HUES6 (cell line): ENCODE results near the gene RAB7B.

ENCODE experiments used
- H3K27ac ChIP-seq: 2 replicates; pipeline ENCODE4 v1.7.0; 2013; ENCODE audit warnings: low read depth, mild to moderate bottlenecking, low read length, inconsistent platforms
- H3K27me3 ChIP-seq: 2 replicates; pipeline ENCODE4 v1.6.1; 2013; ENCODE audit warnings: low read length; ENCODE audit not compliant: control insufficient read depth, insufficient read depth
- H3K36me3 ChIP-seq: 2 replicates; pipeline ENCODE4 v1.6.1; 2013; ENCODE audit warnings: low read length; ENCODE audit not compliant: control insufficient read depth, insufficient read depth
- H3K4me1 ChIP-seq: 2 replicates; pipeline ENCODE4 v1.6.1; 2013; ENCODE audit warnings: low read length; ENCODE audit not compliant: control insufficient read depth, insufficient read depth
- H3K4me3 ChIP-seq: 2 replicates; pipeline ENCODE4 v1.5.1; 2013; ENCODE audit warnings: low read depth, low read length
- H3K9ac ChIP-seq: one replicate; pipeline ENCODE4 v1.6.1; 2013; ENCODE audit warnings: mild to moderate bottlenecking, low read length
- H3K9me3 ChIP-seq: 2 replicates; pipeline ENCODE4 v1.6.1; 2013; ENCODE audit warnings: low read depth, low read length; ENCODE audit not compliant: control insufficient read depth, insufficient read depth

Gene RAB7B

GRCh38 chr1:205944525-205944924 lies 58.7 kb downstream of the RAB7B start:
- Histone ChIP-seq H3K9me3 (no peaks in the 10 kb centered on the region), H3K27me3 (no peaks in the 10 kb centered on the region; the same call in 1 of the 2 replicates), H3K36me3 (no peaks in the 10 kb centered on the region), H3K4me3 (no peak overlapping the region), H3K4me1 (peaks cover 25% of the 10 kb centered on the region), H3K9ac (no peak overlapping the region), H3K27ac (no peak overlapping the region)

GRCh38 chr1:205943245-205943644 lies 60.0 kb downstream of the RAB7B start, which contains the start of gene SLC26A9:
Gene SLC26A9, minus strand, starts transcription at chr1:205943456. Its CDS starts 7,636 bp downstream, at chr1:205935820.
- H3K4me3 ChIP-seq, result no peak within 1 kb of the TSS
- peaks cover 31% of the 10 kb centered on the region for H3K4me1 ChIP-seq
- H3K27me3 ChIP-seq, result no peaks in the 10 kb centered on the region; the same call in 1 of the 2 replicates
- H3K36me3 ChIP-seq, result no peaks in the 10 kb centered on the region
- no peak within 1 kb of the TSS for H3K27ac ChIP-seq
- no peak within 1 kb of the TSS for H3K9ac ChIP-seq
- no peaks in the 10 kb centered on the region for H3K9me3 ChIP-seq

- Histone ChIP-seq H3K4me1 (peaks cover 31% of the 10 kb centered on the region), H3K27ac (no peak overlapping the region), H3K4me3 (no peak overlapping the region), H3K9me3 (no peaks in the 10 kb centered on the region), H3K36me3 (no peaks in the 10 kb centered on the region), H3K9ac (no peak overlapping the region), H3K27me3 (no peaks in the 10 kb centered on the region; the same call in 1 of the 2 replicates)
Measured at GRCh38 chr1:205942631-205943159, 60.5 kb downstream of the RAB7B start.

GRCh38 chr1:205940710-205941109 lies 62.5 kb downstream of the RAB7B start:
- Histone ChIP-seq H3K27me3 (no peaks in the 10 kb centered on the region; the same call in 1 of the 2 replicates), H3K36me3 (no peaks in the 10 kb centered on the region), H3K9me3 (no peaks in the 10 kb centered on the region), H3K4me1 (peaks cover 31% of the 10 kb centered on the region), H3K27ac (no peak overlapping the region), H3K9ac (no peak overlapping the region), H3K4me3 (no peak overlapping the region)

- no peak overlapping the region for H3K27ac ChIP-seq
- no peak overlapping the region for H3K9ac ChIP-seq
- no peaks in the 10 kb centered on the region for H3K27me3 ChIP-seq
- H3K36me3 ChIP-seq, result no peaks in the 10 kb centered on the region
- no peak overlapping the region for H3K4me3 ChIP-seq
- H3K9me3 ChIP-seq, result no peaks in the 10 kb centered on the region
- H3K4me1 ChIP-seq, result peaks cover 31% of the 10 kb centered on the region
Measured at GRCh38 chr1:205939690-205940330, 63.4 kb downstream of the RAB7B start.

- no peaks in the 10 kb centered on the region for H3K9me3 ChIP-seq
- no peak overlapping the region for H3K9ac ChIP-seq
- H3K27me3 ChIP-seq, result no peaks in the 10 kb centered on the region
- H3K4me3 ChIP-seq, result no peak overlapping the region
- H3K27ac ChIP-seq, result no peak overlapping the region
- H3K4me1 ChIP-seq, result peaks cover 37% of the 10 kb centered on the region
- no peaks in the 10 kb centered on the region for H3K36me3 ChIP-seq
Measured at GRCh38 chr1:205938682-205939081, 64.5 kb downstream of the RAB7B start.

- H3K27ac ChIP-seq, result no peak overlapping the region
- no peaks in the 10 kb centered on the region for H3K36me3 ChIP-seq
- H3K4me3 ChIP-seq, result no peak overlapping the region
- H3K27me3 ChIP-seq, result no peaks in the 10 kb centered on the region
- no peaks in the 10 kb centered on the region for H3K9me3 ChIP-seq
- peaks cover 40% of the 10 kb centered on the region for H3K4me1 ChIP-seq
- no peak overlapping the region for H3K9ac ChIP-seq
Measured at GRCh38 chr1:205936846-205937586, 66.2 kb downstream of the RAB7B start.

GRCh38 chr1:205936311-205936710 lies 66.9 kb downstream of the RAB7B start:
- H3K9ac ChIP-seq, result no peak overlapping the region
- H3K27me3 ChIP-seq, result no peaks in the 10 kb centered on the region
- H3K4me3 ChIP-seq, result no peak overlapping the region
- H3K4me1 ChIP-seq, result peaks cover 37% of the 10 kb centered on the region
- no peaks in the 10 kb centered on the region for H3K9me3 ChIP-seq
- H3K36me3 ChIP-seq, result no peaks in the 10 kb centered on the region
- no peak overlapping the region for H3K27ac ChIP-seq

- Histone ChIP-seq H3K9ac (no peak overlapping the region), H3K4me1 (peaks cover 35% of the 10 kb centered on the region), H3K36me3 (no peaks in the 10 kb centered on the region), H3K27ac (no peak overlapping the region), H3K27me3 (no peaks in the 10 kb centered on the region), H3K9me3 (no peaks in the 10 kb centered on the region), H3K4me3 (no peak overlapping the region)
Measured at GRCh38 chr1:205935869-205936268, 67.3 kb downstream of the RAB7B start.

- Histone ChIP-seq H3K9me3 (no peaks in the 10 kb centered on the region), H3K27ac (no peak overlapping the region), H3K9ac (no peak overlapping the region), H3K36me3 (no peaks in the 10 kb centered on the region), H3K4me3 (no peak overlapping the region), H3K4me1 (peaks cover 24% of the 10 kb centered on the region), H3K27me3 (no peaks in the 10 kb centered on the region)
Measured at GRCh38 chr1:205934788-205935187, 68.4 kb downstream of the RAB7B start.
